NB4 (cell line): ENCODE measurements around the gene SLC35F6.

Experiments used
- DNase-seq: peaks from one replicate; pipeline ENCODE4 v3.0.0; 2010; ENCODE audit warnings: low read depth
- H3K4me3 ChIP-seq: one replicate; pipeline ENCODE4 v1.5.1; 2011; ENCODE audit warnings: mild to moderate bottlenecking, low read depth, low read length, moderate library complexity
- MYC ChIP-seq: IDR thresholded peaks from 2 replicates; pipeline ENCODE4 v1.6.1; 2011; ENCODE audit warnings: low read depth, low read length
- POLR2A ChIP-seq: IDR thresholded peaks from 2 replicates; pipeline ENCODE4 v1.6.1; 2011; ENCODE audit warnings: mild to moderate bottlenecking; ENCODE audit not compliant: insufficient read length; ENCODE audit errors: extremely low read depth
- TF ChIP-seq, protein P1 (sequence below): IDR thresholded peaks from 2 replicates; pipeline ENCODE4 v1.6.1; 2011; ENCODE audit warnings: low read depth, low read length
- TF ChIP-seq, protein P2 (sequence below): IDR thresholded peaks from one replicate; pipeline ENCODE4 v1.5.1; 2012; ENCODE audit warnings: low read depth, low read length

The SLC35F6 gene

DNA sequence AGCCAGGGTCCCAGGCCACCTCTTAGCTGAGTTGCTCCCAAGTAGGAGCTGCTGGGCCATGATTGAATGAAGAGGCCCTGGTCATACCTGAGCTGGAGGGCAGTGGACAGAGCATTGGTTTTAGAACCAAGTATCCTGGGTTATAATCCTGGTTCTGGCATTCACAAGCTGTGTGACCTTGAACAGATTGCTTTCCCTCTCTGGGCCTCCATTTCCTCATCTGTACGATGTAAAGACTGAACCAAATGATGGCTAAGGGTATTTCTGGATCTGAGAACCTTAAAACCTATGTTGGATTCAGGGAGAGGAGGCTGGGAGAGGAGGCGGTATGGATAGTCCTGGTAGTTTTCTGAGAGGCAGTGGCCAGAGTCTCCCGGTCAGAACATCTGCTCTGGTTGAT lies 40.6 kb upstream of the SLC35F6 start:
- no peak overlapping the region for H3K4me3 ChIP-seq
- TF ChIP-seq POLR2A: no peak
- TF ChIP-seq, protein P1, sequence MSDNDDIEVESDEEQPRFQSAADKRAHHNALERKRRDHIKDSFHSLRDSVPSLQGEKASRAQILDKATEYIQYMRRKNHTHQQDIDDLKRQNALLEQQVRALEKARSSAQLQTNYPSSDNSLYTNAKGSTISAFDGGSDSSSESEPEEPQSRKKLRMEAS: no peak
- TF ChIP-seq, protein P2, sequence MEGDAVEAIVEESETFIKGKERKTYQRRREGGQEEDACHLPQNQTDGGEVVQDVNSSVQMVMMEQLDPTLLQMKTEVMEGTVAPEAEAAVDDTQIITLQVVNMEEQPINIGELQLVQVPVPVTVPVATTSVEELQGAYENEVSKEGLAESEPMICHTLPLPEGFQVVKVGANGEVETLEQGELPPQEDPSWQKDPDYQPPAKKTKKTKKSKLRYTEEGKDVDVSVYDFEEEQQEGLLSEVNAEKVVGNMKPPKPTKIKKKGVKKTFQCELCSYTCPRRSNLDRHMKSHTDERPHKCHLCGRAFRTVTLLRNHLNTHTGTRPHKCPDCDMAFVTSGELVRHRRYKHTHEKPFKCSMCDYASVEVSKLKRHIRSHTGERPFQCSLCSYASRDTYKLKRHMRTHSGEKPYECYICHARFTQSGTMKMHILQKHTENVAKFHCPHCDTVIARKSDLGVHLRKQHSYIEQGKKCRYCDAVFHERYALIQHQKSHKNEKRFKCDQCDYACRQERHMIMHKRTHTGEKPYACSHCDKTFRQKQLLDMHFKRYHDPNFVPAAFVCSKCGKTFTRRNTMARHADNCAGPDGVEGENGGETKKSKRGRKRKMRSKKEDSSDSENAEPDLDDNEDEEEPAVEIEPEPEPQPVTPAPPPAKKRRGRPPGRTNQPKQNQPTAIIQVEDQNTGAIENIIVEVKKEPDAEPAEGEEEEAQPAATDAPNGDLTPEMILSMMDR: no peak
- TF ChIP-seq MYC: no peak
- DNase-seq: no peak

DNA sequence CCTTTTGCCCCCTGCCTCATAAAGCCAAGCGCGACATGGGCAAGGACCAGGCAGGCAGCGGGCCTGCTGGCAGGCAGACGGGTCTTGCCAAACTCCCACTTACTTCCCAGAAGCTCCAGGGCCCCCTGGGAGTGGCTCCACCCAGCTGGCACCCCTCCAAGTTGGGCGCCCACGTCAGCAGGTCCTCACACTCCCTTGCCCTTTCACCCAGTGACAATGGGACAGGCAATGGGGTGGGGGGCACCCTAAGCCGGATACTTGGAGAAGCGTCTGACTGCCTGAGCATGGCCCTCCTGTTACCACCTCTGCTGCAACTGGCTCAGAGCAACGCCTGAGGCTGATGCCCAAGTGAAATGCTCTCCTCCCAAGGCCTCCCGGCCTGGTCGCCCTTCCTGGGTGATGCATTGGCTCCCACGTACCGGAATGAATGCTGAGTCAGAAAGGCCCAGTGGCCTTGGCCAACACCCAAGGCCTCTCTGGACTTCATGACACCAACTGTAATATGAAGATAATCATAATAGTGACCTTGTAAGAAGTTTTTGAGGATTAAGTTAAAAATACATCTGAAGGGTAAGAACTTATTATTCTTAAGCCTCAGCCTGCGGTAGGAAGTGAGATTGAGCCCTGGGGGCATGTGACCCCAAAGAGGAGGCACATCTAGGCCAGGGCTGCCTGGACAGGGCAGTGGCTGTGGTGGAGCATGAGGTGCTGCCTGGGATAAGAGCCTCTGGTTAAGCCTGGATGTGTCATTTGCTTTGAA lies 39.9 kb upstream of the SLC35F6 start:
- no peak for DNase-seq
- TF ChIP-seq, protein P1: no peak
- no peak overlapping the region for H3K4me3 ChIP-seq

DNA sequence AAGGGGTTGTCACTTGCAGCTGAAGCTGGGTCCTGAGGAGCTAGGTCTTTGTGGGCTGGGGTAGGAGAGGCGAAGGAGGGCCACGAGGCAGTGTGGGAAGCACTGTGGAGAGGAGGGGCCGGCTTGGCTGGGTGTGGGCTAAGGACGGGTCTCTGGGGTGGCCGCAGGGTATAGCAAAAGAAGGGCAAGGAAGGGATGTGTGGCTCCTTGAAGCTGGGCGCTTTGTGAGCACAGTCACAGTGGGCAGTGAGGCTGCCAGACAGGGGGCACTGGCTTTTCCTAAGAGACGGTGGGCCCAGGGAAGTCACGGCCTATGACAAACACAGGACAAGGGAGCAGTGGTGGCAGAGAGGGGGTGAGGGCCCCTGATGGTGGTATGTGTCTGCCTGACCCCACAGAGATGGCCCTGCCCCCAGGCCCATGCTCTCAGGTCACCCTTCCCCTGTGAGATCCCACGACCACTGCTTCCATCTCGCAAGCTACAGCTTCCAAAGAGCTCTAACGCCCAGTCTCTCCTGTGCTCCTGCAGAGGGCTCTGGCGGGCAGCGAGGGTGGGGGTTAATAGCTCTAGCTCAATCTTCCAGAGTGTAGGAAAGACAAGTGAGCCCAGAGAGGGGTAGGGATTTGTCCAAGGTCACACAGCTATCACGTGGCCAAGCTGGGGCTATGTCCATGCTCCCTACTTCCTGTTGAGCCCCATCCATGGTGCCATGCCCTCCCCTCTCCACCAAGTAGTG lies 39.1 kb upstream of the SLC35F6 start:
- H3K4me3 ChIP-seq: no peak overlapping the region
- DNase-seq: no peak
- TF ChIP-seq MYC (no peak), POLR2A (no peak)
- TF ChIP-seq, protein P1: no peak
- TF ChIP-seq, protein P2: no peak

DNA sequence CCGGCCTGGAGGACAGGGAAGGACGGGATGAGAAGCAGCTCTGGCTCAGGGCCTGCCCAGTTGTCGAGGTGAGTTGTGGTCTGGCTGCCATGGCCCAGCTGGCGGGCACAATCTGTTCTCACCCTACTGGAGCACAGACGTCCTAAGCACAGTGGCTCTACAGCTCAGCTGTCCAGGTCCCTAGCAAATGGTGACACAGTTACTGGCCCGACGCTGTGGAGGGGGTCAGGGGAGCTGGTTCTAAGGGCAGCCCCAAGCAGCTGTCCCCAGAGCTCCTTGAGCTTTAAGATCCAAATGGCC lies 38.6 kb upstream of the SLC35F6 start:
- H3K4me3 ChIP-seq: no peak overlapping the region
- no peak for DNase-seq
- TF ChIP-seq, protein P1: no peak
- no peak for TF ChIP-seq MYC
- TF ChIP-seq, protein P2: no peak
- no peak for TF ChIP-seq POLR2A

DNA sequence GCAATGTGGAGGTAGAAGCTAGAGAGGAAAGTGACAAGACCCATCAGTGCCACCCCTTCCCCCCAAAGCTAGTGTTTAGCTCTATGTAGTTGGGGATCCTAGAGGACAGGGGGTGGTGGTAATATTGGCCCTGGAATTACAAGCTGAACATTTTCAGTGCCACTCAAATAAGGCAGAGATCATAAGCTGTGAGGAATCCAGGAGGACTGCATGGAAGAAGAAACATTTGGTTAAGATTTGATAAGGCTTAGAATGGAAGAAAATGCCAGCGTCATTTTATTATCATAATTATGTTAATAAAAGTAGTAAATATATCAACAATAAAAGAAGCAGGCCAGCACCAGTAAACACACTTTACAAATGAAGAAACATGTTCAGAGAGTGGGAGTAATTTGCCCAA lies 37.9 kb upstream of the SLC35F6 start:
- DNase-seq: no peak
- H3K4me3 ChIP-seq: no peak overlapping the region
- TF ChIP-seq, protein P2: no peak
- TF ChIP-seq, protein P1: no peak
- TF ChIP-seq MYC (no peak), POLR2A (no peak)

DNA sequence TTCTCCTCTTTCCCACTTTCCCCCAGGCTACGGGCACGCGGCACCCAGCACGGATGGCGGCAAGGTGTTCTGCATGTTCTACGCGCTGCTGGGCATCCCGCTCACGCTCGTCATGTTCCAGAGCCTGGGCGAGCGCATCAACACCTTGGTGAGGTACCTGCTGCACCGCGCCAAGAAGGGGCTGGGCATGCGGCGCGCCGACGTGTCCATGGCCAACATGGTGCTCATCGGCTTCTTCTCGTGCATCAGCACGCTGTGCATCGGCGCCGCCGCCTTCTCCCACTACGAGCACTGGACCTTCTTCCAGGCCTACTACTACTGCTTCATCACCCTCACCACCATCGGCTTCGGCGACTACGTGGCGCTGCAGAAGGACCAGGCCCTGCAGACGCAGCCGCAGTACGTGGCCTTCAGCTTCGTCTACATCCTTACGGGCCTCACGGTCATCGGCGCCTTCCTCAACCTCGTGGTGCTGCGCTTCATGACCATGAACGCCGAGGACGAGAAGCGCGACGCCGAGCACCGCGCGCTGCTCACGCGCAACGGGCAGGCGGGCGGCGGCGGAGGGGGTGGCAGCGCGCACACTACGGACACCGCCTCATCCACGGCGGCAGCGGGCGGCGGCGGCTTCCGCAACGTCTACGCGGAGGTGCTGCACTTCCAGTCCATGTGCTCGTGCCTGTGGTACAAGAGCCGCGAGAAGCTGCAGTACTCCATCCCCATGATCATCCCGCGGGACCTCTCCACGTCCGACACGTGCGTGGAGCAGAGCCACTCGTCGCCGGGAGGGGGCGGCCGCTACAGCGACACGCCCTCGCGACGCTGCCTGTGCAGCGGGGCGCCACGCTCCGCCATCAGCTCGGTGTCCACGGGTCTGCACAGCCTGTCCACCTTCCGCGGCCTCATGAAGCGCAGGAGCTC lies 36.2 kb upstream of the SLC35F6 start:
- DNase-seq: no peak
- H3K4me3 ChIP-seq: no peak overlapping the region
- TF ChIP-seq POLR2A (no peak), MYC (no peak)
- TF ChIP-seq, protein P1: no peak
- TF ChIP-seq, protein P2: no peak
